ENCODE data around the gene NFATC2IP. TPM values are rescaled to one million over a fixed set of nuclear protein-coding genes. Genes with fewer than 3 reads are reported as not detected.

NFATC2IP gene
- total and polyA plus RNA-seq, 2 experiments from 2014 or later = 17.3 to 19.7 TPM

- Histone ChIP-seq H3K4me2 (no peak overlapping the region), H3K4me3 (no peak overlapping the region), H3K27me3 (no peaks in the 10 kb centered on the region), H3K4me1 (ENCODE audit: insufficient read depth) (no peaks in the 10 kb centered on the region), H3K9me2 (replicated peaks; ENCODE audit: insufficient read depth) (no peaks in the 10 kb centered on the region), H2AFZ (no peak overlapping the region), H4K20me1 (ENCODE audit: insufficient read depth, poor library complexity, severe bottlenecking) (no peaks in the 10 kb centered on the region), H3K9me3 (ENCODE audit: low read depth) (no peaks in the 10 kb centered on the region), H3K36me3 (replicated peaks; ENCODE audit: insufficient read depth, low read depth) (no peaks in the 10 kb centered on the region), H3K27ac (no peak overlapping the region), H3K79me2 (no peaks in the 10 kb centered on the region)
- no peak for DNase-seq (ENCODE audit: low spot score)
- WGBS (ENCODE audit: low lambda C conversion rate, missing lambda C conversion rate) = 92% methylated on average over 4 of the region's 4 CpGs
- TF ChIP-seq EZH2phosphoT487 (IDR thresholded peaks at IDR 0.05; ENCODE audit: low read depth, severe bottlenecking, unreplicated experiment) (no peak), EZH2 (IDR thresholded peaks at IDR 0.05; ENCODE audit: borderline replicate concordance) (no peak), CTCF (IDR thresholded peaks at IDR 0.05; ENCODE audit: poor library complexity) (no peak)
These were observed 15.4 kb upstream of the NFATC2IP start for GRCh38 chr16:28935346-28935745.

- Histone ChIP-seq H2AFZ (no peak overlapping the region), H3K27ac (no peak overlapping the region), H3K4me2 (no peak overlapping the region), H3K79me2 (no peaks in the 10 kb centered on the region), H3K36me3 (replicated peaks; ENCODE audit: insufficient read depth, low read depth) (no peaks in the 10 kb centered on the region), H4K20me1 (ENCODE audit: insufficient read depth, poor library complexity, severe bottlenecking) (no peaks in the 10 kb centered on the region), H3K9me3 (ENCODE audit: low read depth) (no peaks in the 10 kb centered on the region), H3K9me2 (replicated peaks; ENCODE audit: insufficient read depth) (no peaks in the 10 kb centered on the region), H3K4me1 (ENCODE audit: insufficient read depth) (no peaks in the 10 kb centered on the region), H3K4me3 (no peak overlapping the region), H3K27me3 (no peaks in the 10 kb centered on the region)
- TF ChIP-seq EZH2phosphoT487 (IDR thresholded peaks at IDR 0.05; ENCODE audit: low read depth, severe bottlenecking, unreplicated experiment) (no peak), EZH2 (IDR thresholded peaks at IDR 0.05; ENCODE audit: borderline replicate concordance) (no peak), CTCF (IDR thresholded peaks at IDR 0.05; ENCODE audit: poor library complexity) (no peak)
- peak; percentile 55 for DNase-seq (ENCODE audit: low spot score)
- WGBS (ENCODE audit: low lambda C conversion rate, missing lambda C conversion rate) = 68% methylated on average over 32 of the region's 36 CpGs
These were observed 14.6 kb upstream of the NFATC2IP start for GRCh38 chr16:28935924-28936783.

GRCh38 chr16:28936784-28937155 is 14.0 kb upstream of the NFATC2IP start:
- TF ChIP-seq EZH2 (IDR thresholded peaks at IDR 0.05; ENCODE audit: borderline replicate concordance) = no peak
- no peak for TF ChIP-seq EZH2phosphoT487 (IDR thresholded peaks at IDR 0.05; ENCODE audit: low read depth, severe bottlenecking, unreplicated experiment)
- TF ChIP-seq CTCF (IDR thresholded peaks at IDR 0.05; ENCODE audit: poor library complexity) = no peak
- no peaks in the 10 kb centered on the region for H3K9me3 ChIP-seq (ENCODE audit: low read depth)

More at GRCh38 chr16:28936784-28937155, 14.0 kb upstream of the NFATC2IP start:
- no peak overlapping the region for H3K4me2 ChIP-seq
- H4K20me1 ChIP-seq (ENCODE audit: insufficient read depth, poor library complexity, severe bottlenecking) = no peaks in the 10 kb centered on the region
- 94% methylated on average over 25 of the region's 26 CpGs for WGBS (ENCODE audit: low lambda C conversion rate, missing lambda C conversion rate)
- H3K36me3 ChIP-seq (replicated peaks; ENCODE audit: insufficient read depth, low read depth) = no peaks in the 10 kb centered on the region
- no peak overlapping the region for H3K27ac ChIP-seq
- H3K27me3 ChIP-seq = no peaks in the 10 kb centered on the region
- no peaks in the 10 kb centered on the region for H3K4me1 ChIP-seq (ENCODE audit: insufficient read depth)
- no peaks in the 10 kb centered on the region for H3K79me2 ChIP-seq
- no peak for DNase-seq (ENCODE audit: low spot score)
- no peaks in the 10 kb centered on the region for H3K9me2 ChIP-seq (replicated peaks; ENCODE audit: insufficient read depth)
- no peak overlapping the region for H2AFZ ChIP-seq
- no peak overlapping the region for H3K4me3 ChIP-seq

Measured in hepatocyte (in vitro differentiated cells).